SK-N-MC (cell line): ENCODE results near the gene TRNP1.

Source experiments
- DNase-seq: peaks from one replicate; pipeline ENCODE4 v3.0.0-alpha.2; 2011; ENCODE audit warnings: low read depth, low spot score
- H3K27ac ChIP-seq: fragments of 200-600 bp; sonication (generic); 2 replicates; pipeline ENCODE4 v1.5.1; 2016; ENCODE audit warnings: mixed run types
- H3K36me3 ChIP-seq: fragments of 200-600 bp; sonication (generic); 2 replicates; pipeline ENCODE4 v1.6.1; 2017; ENCODE audit warnings: antibody characterized with exemption, low read length, mixed read lengths; ENCODE audit not compliant: insufficient read depth
- H3K4me3 ChIP-seq: fragments of 200-600 bp; sonication (generic); 2 replicates; pipeline ENCODE4 v1.5.1; 2016
- H3K9ac ChIP-seq: fragments of 200-600 bp; sonication (generic); 2 replicates; pipeline ENCODE4 v1.8.0; 2017; ENCODE audit warnings: mixed run types, mixed read lengths; ENCODE audit not compliant: insufficient read length
- H3K9me3 ChIP-seq: fragments of 200-600 bp; sonication (generic); 2 replicates; pipeline ENCODE4 v1.6.1; 2017; ENCODE audit warnings: low read depth, mild to moderate bottlenecking, antibody characterized with exemption, low read length, moderate library complexity, mixed read lengths
- EZH2 ChIP-seq: fragments of 200-600 bp; sonication (generic); IDR thresholded peaks from one replicate; pipeline ENCODE4 v1.6.1; 2017; ENCODE audit warnings: antibody characterized with exemption
- FOXP2 ChIP-seq: optimal IDR thresholded peaks from 2 replicates; pipeline ENCODE3; 2011; ENCODE audit warnings: mild to moderate bottlenecking, moderate library complexity; ENCODE audit not compliant: insufficient read depth; ENCODE audit errors: extremely low read length, control extremely low read depth
- POLR2AphosphoS5 ChIP-seq: IDR thresholded peaks from 2 replicates; pipeline ENCODE4 v1.6.1; 2012; ENCODE audit warnings: mild to moderate bottlenecking, low read depth, low read length, borderline replicate concordance

The TRNP1 gene

GRCh38 chr1:26994787-26995517, 1.5 kb downstream of the TRNP1 start:
- Histone ChIP-seq H3K4me3 (peak overlapping the region; percentile 75), H3K27ac (no peak overlapping the region), H3K36me3 (no peaks in the 10 kb centered on the region), H3K9ac (no peak overlapping the region), H3K9me3 (no peaks in the 10 kb centered on the region)
- no peak for DNase-seq
- no peak for TF ChIP-seq POLR2AphosphoS5
- no peak for TF ChIP-seq EZH2
- TF ChIP-seq FOXP2, result no peak

GRCh38 chr1:26996024-26996423, 2.5 kb downstream of the TRNP1 start:
- no peak for DNase-seq
- H3K9ac ChIP-seq, result no peak overlapping the region
- TF ChIP-seq EZH2 (no peak), POLR2AphosphoS5 (no peak), FOXP2 (no peak)
- H3K36me3 ChIP-seq, result no peaks in the 10 kb centered on the region
- H3K4me3 ChIP-seq, result no peak overlapping the region
- H3K9me3 ChIP-seq, result no peaks in the 10 kb centered on the region
- no peak overlapping the region for H3K27ac ChIP-seq

GRCh38 chr1:26996665-26997064, 3.2 kb downstream of the TRNP1 start:
- DNase-seq, result no peak
- H3K9me3 ChIP-seq, result no peaks in the 10 kb centered on the region
- H3K9ac ChIP-seq, result no peak overlapping the region
- no peaks in the 10 kb centered on the region for H3K36me3 ChIP-seq
- no peak for TF ChIP-seq FOXP2
- no peak for TF ChIP-seq EZH2
- no peak overlapping the region for H3K4me3 ChIP-seq
- H3K27ac ChIP-seq, result no peak overlapping the region

GRCh38 chr1:26998429-26999300, 5.2 kb downstream of the TRNP1 start:
- peak overlapping the region; percentile 83 for H3K27ac ChIP-seq
- TF ChIP-seq POLR2AphosphoS5, result no peak
- no peak for TF ChIP-seq FOXP2
- no peak for TF ChIP-seq EZH2
- DNase-seq, result no peak
- H3K36me3 ChIP-seq, result no peaks in the 10 kb centered on the region
- no peak overlapping the region for H3K4me3 ChIP-seq
- no peak overlapping the region for H3K9ac ChIP-seq
- H3K9me3 ChIP-seq, result no peaks in the 10 kb centered on the region

GRCh38 chr1:26999440-26999987, 6.0 kb downstream of the TRNP1 start:
- H3K4me3 ChIP-seq, result peak overlapping the region; percentile 38; the same call in 1 of the 2 replicates
- no peaks in the 10 kb centered on the region for H3K36me3 ChIP-seq
- no peak overlapping the region for H3K9ac ChIP-seq
- TF ChIP-seq FOXP2, result no peak
- no peak for TF ChIP-seq EZH2
- no peak for TF ChIP-seq POLR2AphosphoS5
- no peaks in the 10 kb centered on the region for H3K9me3 ChIP-seq
- no peak for DNase-seq
- peak overlapping the region; percentile 83 for H3K27ac ChIP-seq

- TF ChIP-seq FOXP2, result no peak
- no peak for TF ChIP-seq EZH2
- no peak for TF ChIP-seq POLR2AphosphoS5
- Histone ChIP-seq H3K4me3 (peak overlapping the region; percentile 38; the same call in 1 of the 2 replicates), H3K27ac (peak overlapping the region; percentile 83), H3K9ac (no peak overlapping the region), H3K36me3 (no peaks in the 10 kb centered on the region), H3K9me3 (no peaks in the 10 kb centered on the region)
- no peak for DNase-seq
Observed at GRCh38 chr1:27000090-27000816, 6.8 kb downstream of the TRNP1 start.

- Histone ChIP-seq H3K9ac (no peak overlapping the region), H3K27ac (peak overlapping the region; percentile 83), H3K9me3 (no peaks in the 10 kb centered on the region), H3K36me3 (no peaks in the 10 kb centered on the region), H3K4me3 (no peak overlapping the region)
- no peak for TF ChIP-seq FOXP2
- TF ChIP-seq POLR2AphosphoS5, result no peak
- TF ChIP-seq EZH2, result no peak
- DNase-seq, result no peak
Observed at GRCh38 chr1:27000817-27001460, 7.4 kb downstream of the TRNP1 start.
